Measurements from ENCODE around the gene OPTN.
A peak's percentile ranks its signal among the peaks of the same experiment; 100 is the strongest.
"Not testable (repeated sequence)": the region's sequence is repeated elsewhere in the genome, so short reads cannot be mapped to it uniquely, and the experiment has no call there.

The OPTN gene

GRCh38 chr10:13099666-13100348, at the start of gene OPTN:
OPTN (plus strand) TSS chr10:13100163; CDS start chr10:13109123, 8,960 bp downstream.
- DNase-seq: peak; percentile 5 to 39

- DNase-seq: no peak
Observed at GRCh38 chr10:13051126-13051694, 48.8 kb upstream of the OPTN start.

GRCh38 chr10:13053208-13053607, 46.8 kb upstream of the OPTN start:
- not testable (repeated sequence) for DNase-seq

DNA sequence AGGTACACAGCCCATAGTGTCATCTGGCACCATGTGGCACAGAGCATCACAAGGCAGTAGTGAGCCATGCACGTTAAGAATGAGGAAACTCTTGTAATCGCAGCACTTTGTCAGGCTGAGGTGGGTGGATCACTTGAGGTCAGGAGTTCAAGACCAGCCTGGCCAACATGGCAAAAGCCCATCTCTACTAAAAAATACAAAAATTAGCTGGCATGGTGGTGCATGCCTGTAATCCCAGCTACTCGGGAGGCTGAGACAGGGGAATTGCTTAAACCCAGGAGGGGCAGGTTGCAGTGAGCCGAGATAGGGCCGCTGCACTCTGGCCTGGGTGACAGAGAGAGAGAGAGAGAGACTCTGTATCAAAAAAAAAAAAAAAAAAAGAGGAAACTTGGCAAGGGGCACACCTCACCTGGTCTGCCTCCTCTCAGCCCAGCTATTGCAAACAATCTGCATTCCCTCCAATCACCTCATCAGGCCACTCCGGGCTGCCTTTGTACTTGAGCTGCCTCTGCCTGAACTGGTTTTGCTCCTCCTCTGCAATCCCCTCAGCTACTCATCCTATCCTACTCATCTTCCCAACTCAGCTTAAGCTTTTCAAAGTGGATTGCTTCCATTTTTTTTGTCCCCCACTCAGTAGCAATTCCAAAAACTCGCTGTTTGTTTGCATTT, 46.0 kb upstream of the OPTN start:
- no peak for DNase-seq

GRCh38 chr10:13054844-13055243, 45.1 kb upstream of the OPTN start:
- DNase-seq: no peak

GRCh38 chr10:13056456-13057077, 43.4 kb upstream of the OPTN start:
- no peak for DNase-seq

DNA sequence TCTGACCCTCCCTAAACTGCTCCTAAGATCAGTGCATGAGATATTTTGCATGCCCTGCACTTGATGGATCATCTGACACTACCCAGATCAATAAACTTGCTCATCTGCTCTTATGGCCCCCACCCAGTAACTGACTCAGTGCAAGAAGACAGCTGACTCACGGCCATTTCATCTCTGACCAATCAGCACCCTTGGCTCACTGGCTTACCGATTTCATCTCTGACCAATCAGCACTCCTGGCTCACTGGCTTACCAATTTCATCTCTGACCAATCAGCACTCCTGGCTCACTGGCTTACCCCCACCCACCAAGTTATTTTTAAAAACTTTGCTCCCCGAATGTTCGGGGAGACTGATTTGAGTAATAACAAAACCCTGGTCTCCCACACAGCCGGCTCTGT, 37.2 kb upstream of the OPTN start:
- no peak for DNase-seq

DNA sequence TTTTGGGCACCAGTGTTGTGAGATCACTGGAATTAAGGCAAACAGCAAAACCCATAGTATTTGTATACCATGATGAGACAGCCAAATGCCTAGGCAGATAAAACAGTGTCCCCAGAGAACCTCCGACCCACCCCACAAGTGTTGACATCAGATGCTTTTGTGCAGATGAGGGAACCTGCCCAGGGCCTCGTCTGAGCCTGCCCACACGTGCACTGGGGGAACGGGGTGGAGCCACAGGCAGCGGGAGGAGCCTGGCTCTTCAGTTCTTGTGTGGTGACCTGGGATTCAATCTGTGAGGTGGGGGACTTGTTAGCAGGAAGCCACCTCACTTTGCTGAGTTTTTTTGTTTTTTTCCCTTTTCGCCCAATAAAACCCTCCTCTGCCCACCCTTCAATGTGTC, 33.4 kb upstream of the OPTN start:
- no peak for DNase-seq

- DNase-seq: no peak
Observed at GRCh38 chr10:13067431-13067830, 32.5 kb upstream of the OPTN start.

- DNase-seq: no peak
Observed at GRCh38 chr10:13068071-13068470, 31.9 kb upstream of the OPTN start.

DNA sequence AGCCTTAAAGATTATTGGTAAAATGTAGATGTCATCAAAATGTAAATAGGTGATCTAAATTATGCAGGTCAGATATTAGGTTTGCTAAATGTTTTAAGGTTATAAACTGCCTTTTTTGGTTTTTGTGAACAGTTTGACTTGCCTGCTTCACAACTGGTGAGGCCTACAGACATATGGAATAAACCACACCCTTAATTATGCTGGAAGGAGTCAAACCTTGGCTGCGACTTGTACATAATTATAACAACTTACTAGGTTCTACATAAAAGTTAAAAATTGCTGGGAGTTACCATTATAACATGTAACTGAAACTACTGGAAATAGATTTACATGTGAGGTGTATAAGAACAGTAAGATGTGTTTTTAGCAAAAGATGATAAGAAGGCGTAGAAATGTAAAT, 31.5 kb upstream of the OPTN start:
- DNase-seq: no peak

GRCh38 chr10:13072339-13072738, 27.6 kb upstream of the OPTN start:
- no peak for DNase-seq

DNA sequence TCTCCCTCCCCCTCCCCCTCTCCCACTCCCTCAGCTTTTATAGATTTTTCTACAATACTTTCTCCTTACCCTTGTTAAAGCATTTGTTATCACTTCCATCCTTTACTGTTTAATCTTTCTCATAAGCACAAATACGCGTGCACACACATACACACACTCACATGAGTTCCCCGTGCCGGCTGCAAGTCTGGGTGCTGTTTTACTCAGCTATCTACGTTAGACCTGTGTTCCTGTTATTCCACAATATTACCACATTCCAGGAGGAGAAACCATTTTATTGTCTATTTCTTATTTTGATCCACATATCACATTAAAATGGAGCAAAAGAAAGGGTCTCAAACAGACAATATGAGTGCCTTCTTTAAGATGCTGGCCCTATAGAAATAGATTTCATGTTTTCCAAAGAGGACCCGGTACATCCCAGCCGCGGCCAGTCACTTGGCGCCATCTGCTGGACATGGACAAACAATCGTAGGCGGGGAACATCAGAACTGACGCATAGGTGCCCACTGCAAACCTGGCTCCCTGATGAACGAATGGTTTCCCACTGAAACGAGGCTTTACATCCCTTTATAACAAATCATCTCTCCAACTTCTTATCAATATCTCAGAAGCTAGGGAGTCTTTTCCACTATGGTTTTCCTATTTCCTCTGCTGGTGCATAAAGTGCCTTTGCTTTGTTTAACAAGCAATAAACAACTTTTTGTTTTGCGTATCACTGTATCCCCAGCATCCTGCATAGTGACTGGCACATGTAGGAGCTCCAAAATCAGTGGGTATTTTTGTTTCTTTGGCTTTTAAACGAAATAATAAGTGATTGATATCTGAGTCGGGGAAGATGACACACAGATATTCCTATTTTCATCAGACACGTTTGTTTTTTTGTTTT, 25.2 kb upstream of the OPTN start:
- peak; percentile 11 to 40 for DNase-seq

GRCh38 chr10:13078912-13079775, 20.8 kb upstream of the OPTN start:
- DNase-seq: no peak

GRCh38 chr10:13079776-13080050, 20.2 kb upstream of the OPTN start:
- DNase-seq: no peak

DNA sequence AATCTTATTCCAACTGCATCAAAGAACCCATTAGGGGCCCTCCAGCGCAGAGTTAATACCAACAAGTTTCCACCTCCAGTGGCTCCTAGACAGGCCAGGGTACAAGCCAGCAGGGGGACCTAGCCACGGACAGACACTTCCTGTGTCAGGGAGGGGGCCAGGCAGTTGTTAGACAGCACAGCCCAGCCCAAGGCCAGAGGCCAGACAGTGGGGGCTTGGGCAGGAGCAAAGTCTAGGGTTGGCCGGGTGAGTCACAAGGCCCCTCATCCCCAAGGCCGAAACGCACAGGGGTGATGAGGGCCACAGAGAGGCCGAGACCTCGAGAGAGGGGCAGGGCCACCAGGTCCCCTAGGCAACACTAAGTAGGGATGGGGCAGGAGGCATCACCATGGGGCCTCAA, 19.3 kb upstream of the OPTN start:
- no peak for DNase-seq

- DNase-seq: not testable (repeated sequence)
Observed at GRCh38 chr10:13083700-13084099, 16.3 kb upstream of the OPTN start.

DNA sequence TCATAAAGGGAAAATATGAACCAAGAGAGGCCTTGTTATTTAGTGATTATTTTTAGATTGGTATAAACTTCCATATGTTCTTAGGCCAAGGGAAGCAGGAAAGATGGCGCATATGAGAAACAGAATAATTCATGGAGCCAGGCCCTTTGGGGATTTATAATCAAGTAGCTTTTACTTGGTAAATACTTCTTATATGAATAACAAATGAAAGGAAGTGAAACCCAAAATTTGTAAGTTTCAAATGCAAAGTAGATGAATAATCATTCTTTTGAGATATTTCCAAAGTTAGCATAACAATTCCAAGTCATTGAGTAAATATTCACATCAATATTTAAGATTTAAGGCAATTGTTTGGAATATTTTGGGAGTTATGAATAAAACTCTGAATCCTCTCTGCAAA, 13.9 kb upstream of the OPTN start:
- DNase-seq: no peak

DNA sequence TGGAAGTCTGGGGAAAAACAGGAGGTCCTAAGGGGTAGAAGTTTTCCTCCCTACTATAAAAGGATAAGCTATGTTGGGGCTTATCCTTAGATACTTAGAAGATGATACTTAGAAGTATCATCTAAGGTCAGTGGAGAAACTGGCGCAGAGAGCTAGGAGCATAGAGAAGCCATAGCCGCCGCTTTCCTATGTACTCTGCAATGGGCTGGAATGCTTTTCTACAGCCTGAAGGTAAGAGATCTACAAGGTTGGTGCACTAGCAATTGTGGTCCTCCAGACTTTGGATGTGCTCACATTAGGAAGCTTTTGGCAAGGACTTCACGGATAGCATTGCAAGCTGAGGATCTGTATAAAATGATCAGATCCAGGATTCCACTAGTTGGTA, 12.4 kb upstream of the OPTN start:
- DNase-seq: no peak

DNA sequence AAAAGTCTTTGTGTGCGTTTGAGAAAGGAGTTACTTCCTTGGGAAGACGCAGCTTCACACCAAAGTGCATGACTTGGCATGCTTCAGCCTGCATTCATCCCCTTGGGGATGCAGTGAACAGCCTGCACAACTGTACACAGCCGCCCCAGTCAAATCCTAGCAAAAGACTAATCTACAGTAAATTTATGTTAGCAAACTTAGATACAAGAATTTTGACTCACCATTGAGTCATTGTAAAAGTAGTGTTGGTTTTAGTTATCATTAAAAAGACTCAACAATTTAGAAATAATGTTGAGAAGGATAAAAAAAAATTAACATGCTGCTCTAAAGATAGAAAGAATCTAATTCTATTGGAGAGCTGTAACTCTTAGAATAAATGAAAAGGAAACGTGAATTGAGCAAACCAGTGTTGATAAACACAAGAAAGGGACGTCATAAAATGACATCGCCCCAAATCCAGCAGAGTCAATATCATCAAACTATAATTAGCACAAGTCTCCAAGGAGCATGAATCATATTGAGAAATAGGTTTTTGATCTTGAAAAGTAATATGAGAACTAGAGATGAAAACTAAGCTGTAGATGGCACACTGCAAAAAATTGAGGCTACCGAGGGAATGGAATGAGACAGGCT, 11.9 kb upstream of the OPTN start:
- DNase-seq: no peak

DNA sequence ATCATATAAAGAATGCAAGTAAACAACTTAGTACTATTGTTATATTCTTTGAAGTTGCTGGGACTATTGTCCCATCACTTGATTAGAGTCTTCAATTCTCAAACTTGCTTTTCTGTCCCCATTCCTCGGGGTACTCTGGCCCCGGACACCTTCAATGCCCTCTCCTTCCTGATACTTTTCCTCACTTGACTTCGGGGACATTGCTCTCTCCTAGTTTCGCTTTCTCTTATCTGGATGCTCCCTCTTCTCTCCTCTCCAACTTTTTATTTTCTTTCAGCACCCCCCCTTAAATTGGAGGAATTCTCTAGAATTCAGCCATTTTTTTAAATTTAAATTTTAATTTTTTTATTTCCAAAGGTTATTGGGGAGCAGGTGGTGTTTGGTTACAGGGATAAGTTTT, 10.6 kb upstream of the OPTN start:
- no peak for DNase-seq

GRCh38 chr10:13090289-13090688, 9.7 kb upstream of the OPTN start:
- no peak for DNase-seq

Measured in NCI-H187 (cell line).